ENCODE measurements around the gene ANKRD28. TPM values are rescaled to one million over a fixed set of nuclear protein-coding genes. Genes with fewer than 3 reads are reported as not detected.

ANKRD28 gene
- total and polyA plus RNA-seq, 2 of the 8 experiments (the other 6 are each of a cell fraction or from before 2014, with no cell fraction given), result 39.1 to 61.7 TPM

GRCh38 chr3:15694628-15695027, 103.2 kb downstream of the ANKRD28 start:
- no peaks in the 10 kb centered on the region for H3K79me2 ChIP-seq (ENCODE audit: control insufficient read depth in 1 of 2, insufficient read depth in 2 of 2, low read length in 2 of 2)
- DNase-seq (ENCODE audit: low read depth in 1 of 2, low spot score in 2 of 2) (no peak), FAIRE-seq (no peak)
- H3K56ac ChIP-seq (replicated peaks; ENCODE audit: insufficient read length, low read depth, low read length), result no peak overlapping the region
- H4K91ac ChIP-seq (replicated peaks; ENCODE audit: insufficient read length, low read length), result no peak overlapping the region
- H2AK5ac ChIP-seq (ENCODE audit: low read depth, low read length), result no peak overlapping the region
- peaks cover 0 to 27% (median 4%) of the 10 kb centered on the region in 4 experiments; a peak in 3 of 8 replicates for H3K36me3 ChIP-seq (ENCODE audit: control insufficient read depth in 2 of 4, insufficient read depth in 4 of 4, low read length in 3 of 4)
- no peaks in the 10 kb centered on the region for H4K20me1 ChIP-seq (replicated peaks in 1 of 2; ENCODE audit: control insufficient read depth in 1 of 2, insufficient read depth in 2 of 2, low read length in 2 of 2)
- H2BK5ac ChIP-seq (ENCODE audit: low read depth, low read length), result no peak overlapping the region
- no peak overlapping the region for H2BK20ac ChIP-seq (ENCODE audit: low read length)
- H2BK12ac ChIP-seq (ENCODE audit: low read depth, low read length), result no peak overlapping the region
- no peak overlapping the region for H2BK120ac ChIP-seq (replicated peaks; ENCODE audit: low read depth, low read length)
- no peak overlapping the region for H3K4ac ChIP-seq (replicated peaks; ENCODE audit: insufficient read length, low read depth, low read length)
- ChIA-PET CTCF (ENCODE audit: partially characterized antibody) (interaction anchor here (0.7 kb wide), 1 partner anchor 64 kb away, joined by 3 read pairs; no protein-coding TSS in a partner anchor), POLR2A (ENCODE audit: partially characterized antibody) (no interaction called here)
- no peak overlapping the region for H3K4me3 ChIP-seq (ENCODE audit: extremely low read depth in 1 of 4, insufficient read depth in 2 of 4, low read depth in 3 of 4, low read length in 4 of 4)
- H2AFZ ChIP-seq (ENCODE audit: low read length), result no peak overlapping the region
- no peak overlapping the region for H2BK15ac ChIP-seq (ENCODE audit: low read length)
- no peak overlapping the region for H3K4me2 ChIP-seq (ENCODE audit: insufficient read depth in 1 of 2, low read depth in 2 of 2, low read length in 2 of 2)
- no peaks in the 10 kb centered on the region for H3K4me1 ChIP-seq (replicated peaks in 1 of 4; ENCODE audit: control insufficient read depth in 3 of 4, insufficient read depth in 4 of 4, low read length in 3 of 4)
- H3K27me3 ChIP-seq (replicated peaks in 1 of 4; ENCODE audit: control insufficient read depth in 3 of 4, extremely low read depth in 1 of 4, insufficient read depth in 3 of 4, low read length in 3 of 4), result no peaks in the 10 kb centered on the region
- H3K18ac ChIP-seq (ENCODE audit: extremely low read depth, low read length), result no peak overlapping the region
- H3K9me3 ChIP-seq (ENCODE audit: insufficient read depth in 2 of 2, low read depth in 1 of 2, low read length in 1 of 2), result no peaks in the 10 kb centered on the region
- H3K23me2 ChIP-seq (ENCODE audit: low read depth, low read length), result no peaks in the 10 kb centered on the region
- H4K8ac ChIP-seq (ENCODE audit: extremely low read depth, insufficient read depth, low read length), result no peak overlapping the region
- H3K9ac ChIP-seq (replicated peaks in 1 of 4; ENCODE audit: extremely low read depth in 1 of 4, low read depth in 3 of 4, low read length in 3 of 4), result no peak overlapping the region
- no peak overlapping the region for H3K14ac ChIP-seq (ENCODE audit: insufficient read length)
- 89% methylated on average over 1 of the region's 1 CpG; no CpG with 5 or more reads in 1 of the 2 experiments for WGBS, 2 experiments (ENCODE audit: extremely low coverage in 1 of 2, insufficient coverage in 1 of 2, insufficient read length in 1 of 2, insufficient replicate concordance in 2 of 2, low coverage in 1 of 2, low lambda C conversion rate in 2 of 2, missing lambda C conversion rate in 1 of 2)
- no peak overlapping the region for H3K23ac ChIP-seq (ENCODE audit: insufficient read length)
- no peak for TF ChIP-seq SAP30 (IDR thresholded peaks at IDR 0.05; ENCODE audit: insufficient read depth, insufficient replicate concordance, low read length)
- no peak overlapping the region for H4K5ac ChIP-seq (ENCODE audit: insufficient read length, low read depth, low read length)
- no peaks in the 10 kb centered on the region for H3K79me1 ChIP-seq (ENCODE audit: low read depth, low read length)
- H3K27ac ChIP-seq (ENCODE audit: low read depth, low read length), result no peak overlapping the region
